AG09319 (cell line): Measurements from ENCODE around the gene BARHL2.

Experiments
- DNase-seq: peaks from one replicate; pipeline ENCODE4 v3.0.0-alpha.2; 2010; ENCODE audit warnings: low read depth; ENCODE audit errors: extremely low read depth
- CTCF ChIP-seq: IDR thresholded peaks from 2 replicates; pipeline ENCODE4 v1.5.1; 2011; ENCODE audit warnings: low read depth, mild to moderate bottlenecking, inconsistent platforms, low read length, moderate library complexity

Gene BARHL2

GRCh38 chr1:90716552-90717355 lies at the start of gene BARHL2:
Gene BARHL2 (minus strand): TSS chr1:90717302. CDS start chr1:90717195, 107 bp downstream.
- no peak for DNase-seq

GRCh38 chr1:90763930-90764329 lies 46.8 kb upstream of the BARHL2 start:
- no peak for TF ChIP-seq CTCF
- no peak for DNase-seq

More at GRCh38 chr1:90716552-90717355, at the start of gene BARHL2:
- no peak for TF ChIP-seq CTCF

- DNase-seq, result no peak
- TF ChIP-seq CTCF, result no peak
These were observed 46.4 kb upstream of the BARHL2 start for GRCh38 chr1:90763506-90763905.

- no peak for TF ChIP-seq CTCF
- DNase-seq, result no peak
These were observed 44.9 kb upstream of the BARHL2 start for GRCh38 chr1:90761781-90762589.

- no peak for DNase-seq
- no peak for TF ChIP-seq CTCF
These were observed 44.1 kb upstream of the BARHL2 start for GRCh38 chr1:90761156-90761555.

- no peak for TF ChIP-seq CTCF
- no peak for DNase-seq
These were observed 36.5 kb upstream of the BARHL2 start for GRCh38 chr1:90753556-90753955.

GRCh38 chr1:90748668-90749067 lies 31.6 kb upstream of the BARHL2 start:
- no peak for DNase-seq
- no peak for TF ChIP-seq CTCF
